GM12801 (cell line): ENCODE data around the gene USH1G.

Experiments used
- CTCF ChIP-seq: IDR thresholded peaks from one replicate; pipeline ENCODE4 v1.5.1; 2011; ENCODE audit warnings: control low read depth; ENCODE audit not compliant: insufficient read length; ENCODE audit errors: extremely low read depth

Gene USH1G

DNA sequence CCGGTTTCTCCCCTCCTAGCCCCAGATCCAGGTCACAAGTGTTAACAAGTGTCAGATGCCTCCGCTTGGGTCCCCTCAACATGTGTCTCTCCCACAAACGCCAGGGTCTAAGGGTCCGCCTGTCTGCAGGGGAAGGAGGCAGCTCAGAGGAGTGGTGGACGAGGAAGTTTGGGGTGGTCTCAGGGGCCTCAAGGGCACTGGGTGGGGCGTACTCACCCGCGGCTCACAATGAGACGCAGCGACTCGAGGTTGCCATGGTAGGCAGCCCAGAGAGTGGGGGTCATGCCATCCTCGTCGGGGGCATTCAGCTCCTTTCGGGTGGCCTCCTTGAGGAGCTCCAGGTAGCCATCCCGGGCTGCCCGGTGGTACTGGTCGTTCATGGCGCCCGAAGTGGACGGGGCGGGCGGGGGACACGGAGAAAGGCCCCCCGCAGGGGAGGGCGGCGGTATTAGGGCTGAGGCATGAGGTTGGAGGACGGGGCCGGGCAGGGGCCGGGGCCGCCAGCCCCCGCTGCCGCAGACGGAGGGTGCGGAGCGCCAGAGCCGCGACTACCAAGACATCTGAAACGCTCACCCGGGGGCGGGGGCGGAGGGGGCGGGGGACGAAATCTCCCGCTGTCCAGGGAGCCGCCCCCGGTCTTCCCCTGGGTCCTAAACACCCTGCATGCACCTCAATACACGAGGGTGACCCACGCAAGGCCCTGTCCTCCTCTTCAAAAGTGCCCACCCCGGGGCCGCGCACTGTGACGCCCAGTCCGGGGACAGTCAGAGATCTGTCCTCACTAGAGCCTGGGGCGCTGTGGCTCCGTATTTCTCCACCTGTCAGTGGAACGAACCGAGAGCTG lies at the start of gene USH1G:
USH1G (minus strand) TSS at position 562 of the 844 bp plus-strand sequence; CDS start at position 380, 182 bp downstream.
- no peak for TF ChIP-seq CTCF

- no peak for TF ChIP-seq CTCF
Measured at GRCh38 chr17:74972107-74972972, 49.3 kb upstream of the USH1G start, which contains the start of gene HID1. HID1 (minus strand) TSS chr17:74972759; CDS start chr17:74972656, 103 bp downstream.

GRCh38 chr17:74971842-74972106 lies 48.7 kb upstream of the USH1G start:
- no peak for TF ChIP-seq CTCF

DNA sequence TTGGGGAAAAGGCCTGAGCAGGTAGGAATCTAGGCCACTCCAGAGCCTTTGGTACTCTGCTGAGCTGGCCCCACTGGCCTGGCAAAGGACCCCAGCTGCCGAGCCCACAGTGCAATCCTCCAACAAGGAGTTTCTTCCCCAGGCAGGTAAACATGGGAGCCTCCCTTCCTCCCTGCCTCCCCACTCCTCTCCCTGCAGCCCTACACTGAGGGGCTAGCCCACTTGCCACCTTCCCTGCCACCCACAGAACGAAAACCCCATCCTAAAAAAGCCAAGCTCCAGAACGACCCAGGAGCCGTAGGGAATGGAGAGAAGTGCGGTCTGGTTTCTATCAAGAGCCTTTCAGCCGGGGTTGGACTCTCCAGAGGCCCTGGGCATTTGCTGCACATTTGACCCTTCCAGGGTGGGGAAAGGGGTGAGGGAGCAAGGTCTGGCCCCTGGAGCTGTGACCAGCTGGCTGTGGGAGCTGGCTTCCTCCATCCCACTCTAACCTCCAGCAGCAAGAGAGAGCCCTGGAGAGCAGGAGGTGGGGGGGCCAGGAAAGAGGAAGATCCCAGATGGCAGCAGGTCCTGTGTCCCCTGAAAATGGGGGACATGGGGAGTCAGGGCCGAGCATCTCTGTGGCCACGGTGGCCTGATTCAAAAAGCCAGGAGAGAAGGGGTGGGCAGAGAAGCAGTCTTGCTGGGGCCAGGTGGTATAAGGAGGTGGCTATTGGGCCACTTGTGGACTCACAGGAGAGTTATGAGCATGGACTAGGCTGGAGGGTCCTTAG lies 48.2 kb upstream of the USH1G start:
- TF ChIP-seq CTCF: no peak

DNA sequence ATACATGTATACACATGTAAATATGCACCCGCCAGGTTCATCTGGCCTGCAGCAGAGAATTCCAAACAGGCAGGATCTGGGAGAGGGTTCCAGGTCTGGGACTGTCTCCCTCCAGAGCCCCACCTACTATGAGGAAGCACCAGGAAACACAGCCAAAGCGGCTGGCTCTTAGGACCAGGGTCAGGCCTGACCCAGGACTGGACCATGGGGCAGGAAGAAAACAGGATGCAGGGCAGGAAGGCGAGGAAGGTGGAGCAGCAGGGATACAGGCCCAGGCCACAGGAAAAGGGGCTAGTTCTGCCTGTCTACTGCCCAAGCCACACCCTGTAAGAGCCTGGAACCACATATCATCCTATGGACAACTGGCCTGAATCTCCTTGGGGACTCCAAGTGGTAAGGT lies 47.3 kb upstream of the USH1G start:
- no peak for TF ChIP-seq CTCF

DNA sequence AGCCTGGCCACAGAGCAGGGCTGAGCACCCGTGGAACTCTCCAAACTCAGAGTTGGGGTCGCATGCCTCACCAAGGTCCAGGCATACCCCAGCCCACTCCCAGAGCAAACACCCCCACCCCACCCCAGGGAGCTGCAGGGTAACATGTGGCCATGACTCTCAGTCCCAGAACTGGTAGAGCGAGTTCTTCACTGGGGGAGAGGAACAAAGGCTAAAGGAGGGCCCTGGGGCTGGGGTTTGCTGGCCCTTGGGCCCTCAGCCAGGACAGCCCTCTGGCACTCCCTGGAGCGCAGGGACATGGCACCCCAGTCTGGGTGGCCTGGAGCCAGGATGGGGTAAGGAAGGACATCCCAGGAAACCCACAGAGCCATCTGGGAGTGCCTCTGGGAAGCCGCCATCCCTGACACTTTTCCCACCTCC lies 45.3 kb upstream of the USH1G start:
- TF ChIP-seq CTCF: no peak
